HG03060 (cell line): ENCODE data around the gene TMEM236.
"Not testable (repeated sequence)": the region's sequence is repeated elsewhere in the genome, so short reads cannot be mapped to it uniquely, and the experiment has no call there.

Source experiments
- ATAC-seq: cut with Tn5 transposase; IDR thresholded peaks from one replicate; pipeline ENCODE4 v1.9.1; 2021; ENCODE audit warnings: low read depth, moderate number of reproducible peaks; ENCODE audit not compliant: unreplicated experiment

The TMEM236 gene, protein sequence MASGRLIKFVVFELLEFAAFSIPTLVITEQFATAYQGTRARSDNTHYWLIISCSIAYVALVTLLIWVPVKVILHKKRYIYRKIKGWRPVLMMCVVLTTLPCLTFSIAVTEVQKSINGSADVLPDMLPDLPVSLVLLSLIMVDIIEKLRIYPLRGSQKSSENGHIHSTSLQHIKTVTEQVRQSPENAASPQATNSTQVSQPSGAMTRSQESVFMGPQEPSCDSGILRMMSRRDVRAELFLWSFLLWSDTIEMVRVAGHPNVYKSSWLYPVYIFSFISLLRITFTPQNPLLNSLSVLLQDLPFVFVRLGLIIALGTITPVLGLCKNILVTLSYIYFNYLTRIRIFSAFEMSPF

GRCh38 chr10:17751781-17752445 lies at the start of gene TMEM236:
Gene TMEM236 (plus strand): TSS chr10:17752201. CDS start chr10:17752296, 95 bp downstream.
- no peak for ATAC-seq

DNA sequence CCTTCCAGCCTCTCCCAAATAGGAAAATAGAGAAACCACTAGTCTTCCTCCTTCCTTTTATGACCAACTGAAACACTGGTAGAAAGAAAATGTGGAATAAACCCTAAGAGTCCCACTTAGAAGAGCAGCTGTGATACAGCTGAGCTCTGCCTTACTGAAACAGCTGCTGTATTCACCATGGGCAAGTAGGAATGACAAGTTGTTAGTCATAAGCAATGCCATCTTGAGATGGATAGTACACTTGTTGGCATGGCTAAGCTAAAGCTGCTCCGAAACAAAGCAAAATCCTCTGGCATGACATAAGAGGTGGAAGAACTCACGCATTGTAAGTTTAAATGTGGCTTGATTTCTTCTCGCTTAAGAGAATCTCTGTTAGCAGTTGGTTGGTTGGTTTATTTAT lies 48.3 kb upstream of the TMEM236 start:
- ATAC-seq: no peak

GRCh38 chr10:17708821-17709220 lies 43.2 kb upstream of the TMEM236 start:
- no peak for ATAC-seq

GRCh38 chr10:17709492-17709891 lies 42.5 kb upstream of the TMEM236 start:
- ATAC-seq: no peak

DNA sequence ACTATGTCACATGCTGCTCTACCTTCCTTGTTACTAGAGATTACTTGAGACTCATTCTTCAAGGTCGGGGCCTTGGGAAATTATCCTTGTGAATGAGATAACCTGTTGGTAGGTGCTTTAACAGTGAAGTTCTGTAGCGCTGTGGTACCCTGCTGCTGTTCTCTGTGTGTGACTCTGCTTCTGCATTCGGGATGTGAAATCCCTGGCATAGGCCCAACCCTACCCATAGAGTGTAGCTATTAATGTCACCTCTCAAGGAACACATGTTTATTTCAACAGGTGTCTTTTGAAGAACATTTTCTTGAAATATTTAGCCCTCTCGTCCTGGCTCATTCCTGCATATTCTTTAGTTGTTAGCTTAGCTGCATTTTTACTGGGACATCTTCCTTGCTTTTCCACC lies 41.8 kb upstream of the TMEM236 start:
- no peak for ATAC-seq

DNA sequence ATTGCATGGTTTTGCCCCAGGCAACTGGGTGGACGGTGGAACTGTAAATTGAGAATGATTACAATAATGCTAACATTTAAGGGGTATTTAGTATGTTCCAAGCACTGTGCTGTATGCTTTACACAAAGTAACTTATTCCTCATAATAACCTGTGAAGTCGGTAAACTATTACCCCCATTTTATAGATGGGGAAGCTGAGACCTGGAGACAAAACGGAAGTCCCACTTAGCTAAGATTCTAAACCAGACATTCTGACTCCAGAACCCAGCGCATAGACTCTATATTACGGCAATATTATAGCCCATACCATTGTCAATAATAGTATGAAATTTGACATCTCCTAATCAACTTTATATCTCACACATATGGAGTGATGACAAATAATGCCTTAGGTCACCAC lies 39.9 kb upstream of the TMEM236 start:
- no peak for ATAC-seq

DNA sequence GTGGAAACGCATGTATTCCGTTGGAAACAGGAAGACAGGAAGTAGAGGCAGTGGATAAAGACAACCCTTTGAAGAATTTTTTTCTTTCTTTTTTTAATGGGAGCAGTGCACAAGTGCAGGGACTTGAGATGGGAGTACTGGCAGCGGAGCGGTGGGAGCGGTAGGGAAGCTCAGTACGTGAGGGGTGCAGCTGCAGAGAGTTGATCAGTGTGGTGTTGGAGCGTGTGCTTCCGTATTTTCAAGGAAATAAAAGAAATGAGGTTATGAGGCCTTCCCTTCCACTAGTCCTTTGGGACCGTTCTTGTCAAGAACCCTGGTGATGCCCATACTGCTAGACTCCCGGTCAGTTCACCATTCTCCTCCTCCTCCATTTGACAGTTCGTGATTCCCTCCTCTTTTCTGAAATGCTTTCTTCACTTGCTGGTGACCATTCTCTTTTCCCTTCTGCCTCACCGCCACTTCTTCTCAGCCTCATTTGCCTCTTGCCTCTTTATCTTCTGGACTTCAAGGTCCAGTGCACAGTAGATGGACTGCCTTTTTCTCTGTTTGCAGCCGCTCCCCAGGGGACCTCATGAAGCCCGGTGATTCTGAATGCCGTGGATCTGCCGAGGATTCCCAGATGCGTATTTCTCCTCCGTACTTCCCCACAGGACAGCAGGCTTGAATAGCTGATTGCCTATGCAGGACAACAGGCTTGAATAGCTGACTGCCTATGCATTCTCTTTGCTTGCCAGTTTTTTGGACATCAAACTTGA lies 39.1 kb upstream of the TMEM236 start:
- no peak for ATAC-seq

DNA sequence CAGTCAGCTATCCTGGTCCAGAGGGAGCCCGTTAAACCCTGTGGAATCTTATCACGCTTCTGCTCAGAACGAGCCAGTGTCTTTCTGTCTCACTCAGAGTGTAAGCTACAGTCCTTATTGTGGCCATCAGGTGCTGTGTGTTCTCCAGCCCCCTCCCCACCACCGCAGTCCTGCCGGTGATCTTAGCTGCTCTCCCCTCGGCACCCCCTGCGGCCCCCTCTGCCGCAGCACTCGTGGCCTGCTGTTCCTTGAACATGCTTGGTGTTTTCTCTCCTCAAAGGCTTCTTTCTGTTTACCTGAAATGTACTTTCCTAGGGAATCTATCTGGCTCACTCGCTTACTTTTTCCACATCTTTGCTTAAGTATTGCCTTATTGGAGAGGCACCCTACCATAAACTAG lies 38.2 kb upstream of the TMEM236 start:
- no peak for ATAC-seq

GRCh38 chr10:17716161-17716560 lies 35.8 kb upstream of the TMEM236 start:
- no peak for ATAC-seq

- not testable (repeated sequence) for ATAC-seq
These were observed 29.5 kb upstream of the TMEM236 start for GRCh38 chr10:17722317-17723014.

DNA sequence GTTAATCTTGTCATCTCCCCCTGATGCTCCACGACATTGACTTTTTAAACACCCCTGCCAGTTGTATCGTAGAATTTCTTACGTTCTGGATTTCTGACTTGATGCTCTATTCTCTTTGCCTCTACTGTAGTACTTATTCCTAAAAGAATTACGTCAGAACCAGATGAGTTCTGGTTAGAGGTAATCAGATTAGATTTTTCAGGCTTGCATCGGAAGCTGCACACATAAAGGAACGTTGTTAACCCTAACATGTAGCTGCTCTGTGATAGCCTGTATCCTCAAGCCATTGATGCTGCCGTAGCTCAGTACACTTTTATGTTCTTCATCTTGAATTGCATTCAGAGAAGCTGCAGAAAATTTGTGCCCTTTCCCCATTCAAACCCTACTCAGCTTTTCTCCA lies 26.3 kb upstream of the TMEM236 start:
- ATAC-seq: no peak

DNA sequence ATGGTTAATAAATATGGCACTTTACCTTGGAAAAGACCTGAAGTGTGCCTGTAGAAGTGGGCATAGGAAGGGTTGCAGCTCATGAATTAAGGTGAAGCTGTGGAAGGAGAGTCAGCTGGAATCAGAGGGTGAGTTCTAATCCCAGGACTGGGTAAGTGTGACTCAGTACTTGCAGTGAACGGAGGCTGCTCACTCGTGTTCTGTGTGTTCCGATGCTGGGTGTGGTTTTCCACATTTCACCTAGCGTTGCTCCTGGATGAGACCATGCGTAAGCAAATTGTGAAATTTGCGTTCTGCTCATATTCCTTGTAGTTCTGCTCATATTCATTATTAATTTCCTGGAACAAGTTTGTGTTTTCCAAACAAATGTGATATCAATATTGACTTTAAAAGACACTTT lies 22.4 kb upstream of the TMEM236 start:
- no peak for ATAC-seq

DNA sequence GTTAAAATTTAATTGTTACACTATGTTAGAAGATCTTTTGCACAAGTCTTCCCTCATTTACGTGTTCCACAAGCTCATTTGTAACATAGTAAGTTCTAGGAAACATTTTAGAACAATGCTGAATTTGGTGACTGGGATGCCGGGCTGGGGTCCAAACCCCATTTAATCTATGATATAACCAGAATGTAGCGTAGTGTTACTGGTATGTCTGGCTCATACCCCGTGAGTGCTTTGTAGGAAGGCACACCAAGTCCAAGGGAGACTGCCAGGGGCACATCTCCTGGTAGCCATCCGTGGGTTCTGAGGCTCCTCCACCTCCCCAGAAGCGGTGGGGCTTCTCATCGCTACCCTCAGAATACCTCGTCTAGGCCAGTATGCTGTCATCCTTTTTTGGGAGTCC lies 21.3 kb upstream of the TMEM236 start:
- no peak for ATAC-seq

DNA sequence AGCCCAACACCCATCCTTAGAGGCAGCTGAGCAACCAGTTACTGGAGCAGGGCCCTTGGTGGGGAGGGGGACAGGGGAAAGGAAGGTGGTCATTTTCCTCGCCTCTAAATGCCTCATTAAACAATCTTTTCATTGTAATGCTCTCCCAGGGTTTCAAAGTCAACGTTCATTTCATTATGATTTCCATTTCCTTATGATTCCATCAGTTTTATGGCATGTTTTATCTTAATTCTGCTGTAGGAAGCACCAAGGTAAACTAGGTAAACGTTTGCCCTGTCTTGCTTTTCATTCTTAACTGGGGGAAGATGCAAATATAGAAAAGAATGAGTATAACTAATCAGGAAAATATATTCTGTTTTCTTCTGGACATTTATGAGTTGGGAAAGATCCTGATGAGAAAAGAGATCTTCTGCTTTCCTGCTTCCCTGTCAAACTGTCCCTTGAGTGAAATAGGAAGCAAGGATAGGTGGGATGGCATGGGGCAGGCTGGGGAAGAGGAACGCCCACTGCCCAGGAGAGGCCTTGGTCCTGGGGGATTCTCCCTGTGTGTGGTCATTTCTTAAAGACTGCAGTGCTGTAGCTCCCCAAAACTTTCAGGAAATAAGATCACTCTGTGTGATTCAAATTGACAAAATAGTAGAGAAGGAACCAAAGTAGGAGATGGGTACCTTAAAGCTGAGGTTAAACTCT lies 20.5 kb upstream of the TMEM236 start:
- no peak for ATAC-seq

- ATAC-seq: no peak
These were observed 18.4 kb upstream of the TMEM236 start for GRCh38 chr10:17733620-17734019.

DNA sequence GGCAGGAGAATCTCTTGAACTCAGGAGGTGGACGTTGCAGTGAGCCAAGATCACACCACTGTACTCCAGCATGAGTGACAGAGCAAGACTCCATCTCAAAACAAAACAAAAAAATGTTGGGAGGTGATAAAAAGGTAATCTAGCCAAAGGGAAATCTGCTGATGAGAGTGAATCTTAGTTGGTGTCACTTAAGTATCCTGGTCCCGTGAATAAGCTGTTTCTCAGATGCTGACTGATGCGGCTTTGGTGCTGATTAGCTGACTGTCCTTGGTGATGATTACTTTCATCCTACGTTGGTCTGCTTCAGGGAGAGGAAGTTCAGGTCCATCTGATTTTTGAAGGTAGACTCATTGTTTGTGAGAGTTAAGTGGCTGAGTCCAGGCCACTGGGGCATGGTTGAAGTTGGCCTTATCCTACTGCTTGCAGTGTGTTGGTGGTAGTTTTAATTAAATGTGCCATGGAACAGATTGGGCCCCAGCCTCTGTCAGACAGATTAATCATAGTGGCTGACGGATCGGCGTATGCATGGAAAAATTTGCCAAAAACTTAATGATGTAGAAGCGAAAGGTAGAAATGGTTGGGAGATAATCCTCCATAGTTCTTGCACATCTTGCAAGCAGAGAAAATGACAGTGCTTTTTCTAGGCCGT lies 17.4 kb upstream of the TMEM236 start:
- ATAC-seq: no peak

GRCh38 chr10:17735166-17735941 lies 16.6 kb upstream of the TMEM236 start:
- no peak for ATAC-seq

DNA sequence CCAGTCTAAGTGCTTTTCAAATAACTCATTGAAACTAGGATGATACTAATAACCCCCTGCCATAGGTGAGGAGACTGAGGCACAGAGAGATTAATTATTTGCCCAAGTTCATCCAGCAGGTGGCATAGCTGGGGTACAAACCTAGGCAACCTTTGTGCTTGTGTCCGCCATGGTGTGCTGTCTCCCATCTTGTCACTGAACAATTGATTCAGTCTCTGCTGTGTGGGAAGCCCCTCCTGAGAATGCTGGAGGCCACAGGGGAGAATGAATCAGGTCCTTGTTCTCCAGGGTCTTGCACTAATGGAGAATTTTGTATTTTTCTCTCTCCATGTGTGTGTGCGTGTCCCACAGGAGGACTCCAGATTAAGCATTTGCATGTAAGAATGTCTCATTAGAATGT lies 15.8 kb upstream of the TMEM236 start:
- no peak for ATAC-seq
